ENCODE data around the gene TBC1D32.
"Not testable (repeated sequence)": the region's sequence is repeated elsewhere in the genome, so short reads cannot be mapped to it uniquely, and the experiment has no call there.

GRCh38 chr6:121374219-121374618 lies 39.9 kb upstream of the TBC1D32 start:
- TF ChIP-seq, protein P1, sequence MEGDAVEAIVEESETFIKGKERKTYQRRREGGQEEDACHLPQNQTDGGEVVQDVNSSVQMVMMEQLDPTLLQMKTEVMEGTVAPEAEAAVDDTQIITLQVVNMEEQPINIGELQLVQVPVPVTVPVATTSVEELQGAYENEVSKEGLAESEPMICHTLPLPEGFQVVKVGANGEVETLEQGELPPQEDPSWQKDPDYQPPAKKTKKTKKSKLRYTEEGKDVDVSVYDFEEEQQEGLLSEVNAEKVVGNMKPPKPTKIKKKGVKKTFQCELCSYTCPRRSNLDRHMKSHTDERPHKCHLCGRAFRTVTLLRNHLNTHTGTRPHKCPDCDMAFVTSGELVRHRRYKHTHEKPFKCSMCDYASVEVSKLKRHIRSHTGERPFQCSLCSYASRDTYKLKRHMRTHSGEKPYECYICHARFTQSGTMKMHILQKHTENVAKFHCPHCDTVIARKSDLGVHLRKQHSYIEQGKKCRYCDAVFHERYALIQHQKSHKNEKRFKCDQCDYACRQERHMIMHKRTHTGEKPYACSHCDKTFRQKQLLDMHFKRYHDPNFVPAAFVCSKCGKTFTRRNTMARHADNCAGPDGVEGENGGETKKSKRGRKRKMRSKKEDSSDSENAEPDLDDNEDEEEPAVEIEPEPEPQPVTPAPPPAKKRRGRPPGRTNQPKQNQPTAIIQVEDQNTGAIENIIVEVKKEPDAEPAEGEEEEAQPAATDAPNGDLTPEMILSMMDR (IDR thresholded peaks at IDR 0.05; ENCODE audit: low read length), result not testable (repeated sequence)
- TF ChIP-seq EZH2 (IDR thresholded peaks at IDR 0.05; ENCODE audit: borderline replicate concordance, low read length), result not testable (repeated sequence)

All from OCI-LY1 (cell line).